ENCODE measurements around the gene PRKG1.

- TF ChIP-seq CTCF (IDR thresholded peaks at IDR 0.05; ENCODE audit: low read depth, low read length, missing input control) (peak; percentile 84), RAD21 (IDR thresholded peaks at IDR 0.05) (peak; percentile 94 to 97), ATF3 (IDR thresholded peaks at IDR 0.05) (no peak), HNF4G (IDR thresholded peaks at IDR 0.05) (no peak), ZBTB33 (IDR thresholded peaks at IDR 0.05) (no peak), REST (IDR thresholded peaks at IDR 0.05) (no peak)
Observed at GRCh38 chr10:52215745-52216361, 1141.6 kb downstream of the PRKG1 start.
